Skeletal muscle tissue (tissue), 4 donors: ENCODE results near the gene BCKDHB. TPM values are rescaled to one million over a fixed set of nuclear protein-coding genes. Genes with fewer than 3 reads are reported as not detected.

Experiments used
- H3K27ac ChIP-seq: one replicate; pipeline ENCODE4 v1.7.0; 2013; ENCODE audit warnings: mild to moderate bottlenecking, low read depth, low read length, inconsistent platforms
- H3K27me3 ChIP-seq, 3 donors: one replicate each; pipeline ENCODE4 v1.7.0; 2013; ENCODE audit warnings: low read length in 3 of 3; ENCODE audit not compliant: control insufficient read depth in 3 of 3, insufficient read depth in 3 of 3
- H3K36me3 ChIP-seq, 3 donors: one replicate each; pipeline ENCODE4 v1.7.0; 2013; ENCODE audit warnings: low read length in 3 of 3; ENCODE audit not compliant: control insufficient read depth in 3 of 3, insufficient read depth in 3 of 3
- H3K4me1 ChIP-seq, 3 donors: one replicate each; pipeline ENCODE4 v1.7.0; 2013; ENCODE audit warnings: low read length in 3 of 3, mild to moderate bottlenecking in 3 of 3; ENCODE audit not compliant: control insufficient read depth in 3 of 3, insufficient read depth in 3 of 3
- H3K4me3 ChIP-seq, 3 donors: one replicate each; pipeline ENCODE4 v1.7.0; 2013; ENCODE audit warnings: low read length in 3 of 3
- H3K9ac ChIP-seq, 3 donors: one replicate each; pipeline ENCODE4 v1.7.0; 2013; ENCODE audit warnings: low read length in 3 of 3, mild to moderate bottlenecking in 3 of 3, moderate library complexity in 2 of 3, low read depth in 1 of 3
- H3K9me3 ChIP-seq, 3 donors: one replicate each; pipeline ENCODE4 v1.7.0; 2013; ENCODE audit warnings: low read length in 3 of 3; ENCODE audit not compliant: control insufficient read depth in 3 of 3
- total RNA-seq: library from RNA; depleted of rRNA; stranded (reverse); fragments of >200 nt; gene quantifications from one replicate; pipeline ENCODE4 v1.2.3, GENCODE V29; 2014
- donor health status: Osteomylitis.

BCKDHB gene
- total RNA-seq, 1 donor from 2014 or later: 24.5 TPM

DNA sequence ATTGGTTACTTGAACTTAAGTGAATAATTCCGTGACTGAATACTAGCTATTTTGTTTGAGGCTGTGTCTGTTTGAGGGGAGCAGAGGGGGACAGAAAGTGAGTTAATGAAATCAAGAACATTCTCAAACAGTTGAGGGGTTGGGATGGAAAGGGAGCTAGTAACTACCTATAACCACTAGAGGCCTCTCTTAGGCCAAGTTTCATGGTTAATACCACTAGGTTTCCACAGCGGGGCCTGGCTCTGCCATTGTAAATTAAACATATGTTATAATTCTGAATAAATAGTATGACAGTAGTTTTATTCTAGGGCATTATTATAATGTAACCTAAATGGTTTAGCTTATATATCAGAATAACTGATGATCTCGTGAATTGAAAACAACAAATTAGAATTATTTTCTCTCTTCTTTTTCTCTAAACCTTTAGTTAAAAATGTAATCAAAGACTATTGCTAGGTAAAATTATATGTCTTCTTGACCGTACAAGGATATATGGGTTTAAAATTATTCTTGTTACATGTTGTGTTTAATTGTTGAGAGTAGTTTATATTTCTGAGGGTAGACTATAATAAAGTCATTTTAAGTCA, 108.1 kb downstream of the BCKDHB start:
- Histone ChIP-seq H3K36me3 (peaks cover 0 to 2% (median 0%) of the 10 kb centered on the region in 3 donors), H3K27ac (no peak overlapping the region), H3K9ac (no peak overlapping the region), H3K9me3 (no peaks in the 10 kb centered on the region), H3K4me3 (no peak overlapping the region), H3K4me1 (peaks cover 0 to 11% (median 5%) of the 10 kb centered on the region in 3 donors), H3K27me3 (no peaks in the 10 kb centered on the region)

DNA sequence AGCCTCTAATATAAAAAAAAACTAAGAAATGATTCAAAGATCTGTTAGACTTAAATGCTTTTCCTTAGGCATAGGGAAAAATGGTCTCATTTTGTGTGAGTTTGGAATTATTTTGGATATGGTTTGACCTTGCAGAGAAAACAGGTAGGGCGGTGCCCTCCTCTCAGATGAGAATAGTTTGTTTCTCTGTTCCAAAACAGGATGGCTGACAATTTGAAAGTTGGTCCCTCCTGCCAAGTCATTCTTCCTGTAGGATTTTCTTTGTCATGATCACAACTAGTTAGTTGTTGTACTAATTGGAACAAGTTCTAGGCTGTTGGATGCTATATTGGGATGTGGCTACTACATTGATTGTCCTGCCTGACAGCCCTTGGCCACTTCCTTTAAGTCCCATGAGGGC, 108.6 kb downstream of the BCKDHB start:
- Histone ChIP-seq H3K4me1 (peaks cover 0 to 11% (median 5%) of the 10 kb centered on the region in 3 donors), H3K9ac (no peak overlapping the region), H3K36me3 (peaks cover 0 to 2% (median 0%) of the 10 kb centered on the region in 3 donors), H3K27me3 (no peaks in the 10 kb centered on the region), H3K4me3 (no peak overlapping the region), H3K27ac (no peak overlapping the region), H3K9me3 (no peaks in the 10 kb centered on the region)

DNA sequence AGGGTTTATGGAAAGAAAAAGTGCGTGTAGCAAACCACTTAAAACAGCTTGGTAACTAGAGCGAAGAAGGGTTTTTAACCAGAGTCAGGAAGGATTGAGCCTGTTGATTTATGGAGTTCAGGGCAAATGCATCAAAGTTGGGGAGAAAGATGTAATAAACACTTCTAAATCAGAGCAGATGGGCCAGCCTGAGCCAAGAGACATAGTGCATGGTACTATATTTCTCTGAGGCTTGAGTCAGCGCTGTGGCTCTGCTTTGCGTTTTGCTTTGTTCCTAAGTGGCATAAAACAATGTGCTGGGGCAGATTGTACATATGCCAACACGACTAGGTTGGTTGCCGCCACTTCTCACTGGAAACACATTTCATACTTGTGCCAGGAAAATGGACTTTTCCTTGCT, 111.3 kb downstream of the BCKDHB start:
- peaks cover 0 to 2% (median 0%) of the 10 kb centered on the region in 3 donors for H3K36me3 ChIP-seq
- no peak overlapping the region for H3K4me3 ChIP-seq
- no peaks in the 10 kb centered on the region for H3K27me3 ChIP-seq
- H3K4me1 ChIP-seq: no peaks in the 10 kb centered on the region
- H3K9ac ChIP-seq: no peak overlapping the region
- no peaks in the 10 kb centered on the region for H3K9me3 ChIP-seq
- no peak overlapping the region for H3K27ac ChIP-seq

DNA sequence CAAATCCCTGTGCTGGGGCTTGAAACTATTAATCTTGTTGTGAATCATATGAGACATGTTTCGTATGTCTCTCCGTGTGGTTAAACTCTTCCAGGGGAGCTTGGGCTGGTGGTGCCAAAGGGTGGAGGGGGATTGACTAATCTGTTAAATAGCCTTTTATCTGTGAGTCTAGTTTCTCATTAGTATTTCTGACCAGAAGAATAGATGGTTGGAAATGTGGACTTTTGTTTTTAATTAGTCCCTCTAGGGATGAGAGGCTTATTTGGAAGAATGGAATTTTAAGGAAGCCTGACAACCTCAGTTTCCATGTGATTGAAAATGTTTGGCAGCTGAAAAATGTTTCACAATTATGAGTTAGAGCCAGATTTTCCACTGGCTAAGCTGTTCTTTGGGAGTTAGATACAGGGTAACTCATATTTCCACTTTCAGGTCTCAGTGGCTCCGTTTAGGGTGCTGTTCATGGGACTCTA, 117.3 kb downstream of the BCKDHB start:
- Histone ChIP-seq H3K27me3 (no peaks in the 10 kb centered on the region), H3K27ac (no peak overlapping the region), H3K36me3 (peaks cover 0 to 2% (median 0%) of the 10 kb centered on the region in 3 donors), H3K9me3 (no peaks in the 10 kb centered on the region), H3K4me1 (no peaks in the 10 kb centered on the region), H3K9ac (no peak overlapping the region), H3K4me3 (no peak overlapping the region)

DNA sequence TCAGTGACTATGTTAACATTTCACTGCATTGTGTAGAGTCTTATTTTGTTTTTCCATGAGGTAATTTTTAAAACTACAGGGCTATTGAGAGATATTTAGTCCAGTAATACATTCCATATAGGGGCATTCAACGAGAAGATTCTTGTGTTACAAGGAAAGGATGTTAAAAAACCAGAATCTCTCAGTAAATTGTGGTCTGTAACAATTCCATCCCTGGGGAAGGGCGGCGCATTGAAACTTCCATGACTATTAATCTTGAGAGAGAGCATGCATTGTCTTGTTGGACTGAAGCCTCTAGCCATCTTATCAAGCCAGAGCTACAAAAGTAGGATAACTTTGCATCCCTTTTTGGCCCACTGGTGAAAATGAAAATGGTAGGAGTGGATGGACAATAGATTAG, 119.7 kb downstream of the BCKDHB start:
- H3K36me3 ChIP-seq: no peaks in the 10 kb centered on the region
- no peaks in the 10 kb centered on the region for H3K9me3 ChIP-seq
- H3K4me1 ChIP-seq: no peaks in the 10 kb centered on the region
- H3K27me3 ChIP-seq: no peaks in the 10 kb centered on the region
- H3K4me3 ChIP-seq: no peak overlapping the region
- H3K9ac ChIP-seq: no peak overlapping the region
- no peak overlapping the region for H3K27ac ChIP-seq

DNA sequence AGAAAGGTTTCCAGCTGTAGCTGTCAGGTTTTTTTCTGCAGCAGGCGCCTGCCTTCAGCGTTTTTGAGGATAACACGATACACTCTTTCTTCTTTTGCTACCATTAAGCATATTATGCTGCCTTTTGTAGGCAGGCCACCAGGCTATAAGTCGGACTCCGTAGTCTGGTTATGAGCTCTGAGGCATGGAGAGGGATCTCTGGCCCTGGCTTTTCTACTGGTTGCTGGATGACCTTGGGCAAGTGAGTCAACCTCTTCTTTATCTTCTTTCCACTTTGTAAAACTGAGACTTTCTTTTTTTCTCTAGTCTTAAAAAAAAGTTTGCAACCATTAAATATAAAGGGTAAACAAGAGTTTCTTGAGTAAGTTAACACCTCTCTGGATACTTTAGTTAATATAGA, 120.2 kb downstream of the BCKDHB start:
- Histone ChIP-seq H3K27me3 (no peaks in the 10 kb centered on the region), H3K9ac (no peak overlapping the region)

DNA sequence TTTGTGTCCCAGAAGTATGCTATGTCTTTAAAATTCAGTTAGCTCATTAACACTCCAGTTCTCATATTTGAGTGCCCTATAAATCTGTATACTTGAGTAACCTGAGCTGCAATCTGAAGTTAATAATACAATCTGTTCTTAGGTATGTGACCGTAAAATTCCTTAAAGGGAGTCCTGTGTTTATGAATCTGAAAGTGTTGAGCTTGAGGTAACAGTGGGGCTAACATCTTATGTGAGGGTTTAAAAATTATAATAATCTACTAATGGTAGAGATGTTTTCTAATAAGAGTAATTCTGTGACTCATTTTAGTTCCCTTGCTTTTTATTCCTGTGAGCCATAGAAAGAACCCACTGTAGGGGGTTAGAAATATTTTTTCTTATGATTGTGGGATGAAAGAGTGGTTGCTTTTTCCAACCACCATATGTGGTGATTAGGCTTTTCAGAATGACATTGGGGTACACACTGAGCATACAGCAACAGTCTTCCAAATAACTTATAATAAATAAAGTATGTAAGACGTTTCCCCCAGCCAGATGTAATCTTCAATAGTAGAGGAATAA, 121.2 kb downstream of the BCKDHB start:
- H3K27ac ChIP-seq: no peak overlapping the region
- no peak overlapping the region for H3K4me3 ChIP-seq
- H3K4me1 ChIP-seq: no peaks in the 10 kb centered on the region
- no peaks in the 10 kb centered on the region for H3K36me3 ChIP-seq
- no peak overlapping the region for H3K9ac ChIP-seq
- no peaks in the 10 kb centered on the region for H3K27me3 ChIP-seq
- H3K9me3 ChIP-seq: no peaks in the 10 kb centered on the region

More for the DNA sequence above, 120.2 kb downstream of the BCKDHB start:
- Histone ChIP-seq H3K36me3 (no peaks in the 10 kb centered on the region), H3K9me3 (no peaks in the 10 kb centered on the region), H3K4me3 (no peak overlapping the region), H3K27ac (no peak overlapping the region), H3K4me1 (no peaks in the 10 kb centered on the region)

DNA sequence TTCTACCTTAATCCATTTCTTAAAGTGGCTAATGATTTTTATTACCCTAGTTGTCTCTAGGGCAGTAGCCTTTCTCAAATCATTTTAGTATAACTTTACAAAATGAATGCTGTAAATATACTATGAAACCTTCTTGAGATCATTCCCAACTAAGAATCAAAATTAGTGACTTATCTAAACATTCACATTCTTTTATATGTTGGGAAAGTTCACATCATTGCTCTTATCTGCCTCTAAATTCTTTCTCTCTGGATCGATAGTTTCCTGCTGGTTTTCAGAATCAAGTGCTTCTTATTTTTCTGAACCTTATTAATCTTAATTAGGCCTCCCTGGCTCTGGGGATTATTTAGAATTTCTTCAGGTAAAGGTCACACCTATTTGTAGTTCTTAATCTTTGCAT, 126.8 kb downstream of the BCKDHB start:
- H3K4me3 ChIP-seq: no peak overlapping the region
- H3K9me3 ChIP-seq: no peaks in the 10 kb centered on the region
- H3K27me3 ChIP-seq: no peaks in the 10 kb centered on the region
- peaks cover 0 to 5% (median 2%) of the 10 kb centered on the region in 3 donors for H3K4me1 ChIP-seq
- H3K9ac ChIP-seq: no peak overlapping the region
- H3K27ac ChIP-seq: no peak overlapping the region
- no peaks in the 10 kb centered on the region for H3K36me3 ChIP-seq

DNA sequence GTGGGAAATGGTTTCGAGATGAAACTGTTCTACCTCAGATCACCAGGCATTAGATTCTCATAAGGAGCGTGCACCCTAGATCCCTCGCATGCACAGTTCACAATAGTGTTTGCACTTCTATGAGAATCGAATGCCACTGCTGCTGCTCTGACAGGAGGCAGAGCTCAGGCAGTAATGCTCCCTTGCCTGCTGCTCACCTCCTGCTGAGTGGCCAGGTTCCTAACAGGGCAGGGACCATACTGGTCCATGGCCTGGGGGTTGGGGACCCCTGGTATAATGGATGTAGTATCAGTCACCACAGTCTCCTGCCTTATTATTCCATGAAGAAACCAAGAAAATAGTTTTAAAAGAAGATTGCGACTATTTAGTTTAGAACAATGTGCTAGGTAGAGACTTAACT, 127.5 kb downstream of the BCKDHB start:
- Histone ChIP-seq H3K36me3 (no peaks in the 10 kb centered on the region), H3K27ac (no peak overlapping the region), H3K4me1 (peaks cover 0 to 5% (median 2%) of the 10 kb centered on the region in 3 donors), H3K27me3 (no peaks in the 10 kb centered on the region), H3K9ac (no peak overlapping the region), H3K4me3 (no peak overlapping the region), H3K9me3 (no peaks in the 10 kb centered on the region)

DNA sequence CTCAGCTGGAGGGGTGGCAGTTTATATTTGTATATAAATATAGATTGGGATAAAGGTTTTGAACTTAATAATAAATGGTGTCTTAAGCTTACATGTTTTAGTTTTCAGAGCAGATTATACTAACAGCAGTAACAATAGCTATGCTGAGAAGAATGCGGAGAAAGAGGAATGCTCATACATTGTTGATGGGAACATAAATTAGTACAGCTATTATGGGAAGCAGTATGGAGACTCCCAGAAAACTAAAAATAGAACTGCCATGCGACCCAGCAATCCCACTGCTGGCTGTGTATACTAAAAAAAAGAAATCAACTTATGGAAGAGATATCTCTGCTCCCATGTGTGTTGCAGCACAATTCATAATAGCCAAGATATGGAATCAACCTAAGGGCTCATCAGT, 127.9 kb downstream of the BCKDHB start:
- no peaks in the 10 kb centered on the region for H3K36me3 ChIP-seq
- H3K27me3 ChIP-seq: no peaks in the 10 kb centered on the region
- H3K9ac ChIP-seq: no peak overlapping the region
- H3K9me3 ChIP-seq: no peaks in the 10 kb centered on the region
- no peak overlapping the region for H3K27ac ChIP-seq
- peaks cover 0 to 5% (median 2%) of the 10 kb centered on the region in 3 donors for H3K4me1 ChIP-seq
- no peak overlapping the region for H3K4me3 ChIP-seq
